Activated CD4-positive, alpha-beta T cell treated with anti-CD3 and anti-CD28 coated beads, Interleukin-2, amount 10 ng/mL, durations not matched to agents 24 days and 14 days (primary cell): Measurements from ENCODE around the gene FHAD1. TPM values are rescaled to one million over a fixed set of nuclear protein-coding genes. Genes with fewer than 3 reads are reported as not detected.

Source experiments
- DNase-seq: peaks from one replicate; pipeline ENCODE4 v3.0.0; 2022
- H3K27ac Mint-ChIP-seq: one replicate; pipeline ENCODE4 v1.8.0; 2022; ENCODE audit warnings: mild to moderate bottlenecking, mixed read lengths
- H3K27me3 Mint-ChIP-seq: one replicate; pipeline ENCODE4 v1.8.0; 2022; ENCODE audit warnings: mixed read lengths
- H3K36me3 Mint-ChIP-seq: one replicate; pipeline ENCODE4 v1.8.0; 2022; ENCODE audit warnings: low read depth, mild to moderate bottlenecking, mixed read lengths
- H3K4me1 Mint-ChIP-seq: one replicate; pipeline ENCODE4 v1.8.0; 2021; ENCODE audit warnings: mixed read lengths
- H3K4me3 Mint-ChIP-seq: one replicate; pipeline ENCODE4 v1.8.0; 2022; ENCODE audit warnings: mild to moderate bottlenecking, moderate library complexity, mixed read lengths
- H3K9me3 Mint-ChIP-seq: one replicate; pipeline ENCODE4 v1.8.0; 2021; ENCODE audit warnings: mixed read lengths
- intact Hi-C: fragments of 100-400 bp; cut with micrococcal nuclease; formaldehyde crosslinking; loops from one replicate; pipeline ENCODE4 v1.15.1; 2023
- total RNA-seq: library from RNA; stranded (reverse); gene quantifications from 2 replicates; pipeline ENCODE4 v1.2.3, GENCODE V29; 2022

Gene FHAD1
- total RNA-seq, 1 donor from 2014 or later, result not detected

DNA sequence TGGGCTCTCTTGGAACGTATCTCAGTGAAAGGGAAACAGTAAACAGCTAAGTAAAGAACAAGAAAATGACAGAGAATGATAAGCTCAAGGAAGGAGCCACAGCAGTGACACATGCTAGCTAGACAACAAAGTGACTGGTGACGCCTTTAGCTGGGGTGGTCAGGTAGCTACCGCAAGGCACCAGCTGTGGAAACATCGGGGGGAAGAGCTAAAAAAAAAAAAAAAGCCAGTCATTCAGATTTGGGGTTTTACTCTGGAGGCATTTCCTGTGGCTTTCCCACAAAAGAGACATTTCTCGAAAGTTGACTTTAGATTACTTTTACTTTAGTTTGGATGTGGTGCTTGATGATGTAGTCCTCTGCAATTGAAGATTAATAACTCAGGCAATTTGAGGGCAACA lies 2.1 kb downstream of the FHAD1 start:
- peak; percentile 93 for DNase-seq
- H3K4me3 Mint-ChIP-seq, result peak overlapping the region; percentile 51
- H3K27me3 Mint-ChIP-seq, result peaks cover 57% of the 10 kb centered on the region
- intact Hi-C loops, result loop anchor here (1.0 to 5.0 kb wide), 4 partner anchors 18 to 718 kb away; partner anchors contain the start of gene DDI2
- H3K9me3 Mint-ChIP-seq, result no peaks in the 10 kb centered on the region
- peaks cover 5% of the 10 kb centered on the region for H3K36me3 Mint-ChIP-seq
- peaks cover 53% of the 10 kb centered on the region for H3K4me1 Mint-ChIP-seq
- H3K27ac Mint-ChIP-seq, result peak overlapping the region; percentile 77

DNA sequence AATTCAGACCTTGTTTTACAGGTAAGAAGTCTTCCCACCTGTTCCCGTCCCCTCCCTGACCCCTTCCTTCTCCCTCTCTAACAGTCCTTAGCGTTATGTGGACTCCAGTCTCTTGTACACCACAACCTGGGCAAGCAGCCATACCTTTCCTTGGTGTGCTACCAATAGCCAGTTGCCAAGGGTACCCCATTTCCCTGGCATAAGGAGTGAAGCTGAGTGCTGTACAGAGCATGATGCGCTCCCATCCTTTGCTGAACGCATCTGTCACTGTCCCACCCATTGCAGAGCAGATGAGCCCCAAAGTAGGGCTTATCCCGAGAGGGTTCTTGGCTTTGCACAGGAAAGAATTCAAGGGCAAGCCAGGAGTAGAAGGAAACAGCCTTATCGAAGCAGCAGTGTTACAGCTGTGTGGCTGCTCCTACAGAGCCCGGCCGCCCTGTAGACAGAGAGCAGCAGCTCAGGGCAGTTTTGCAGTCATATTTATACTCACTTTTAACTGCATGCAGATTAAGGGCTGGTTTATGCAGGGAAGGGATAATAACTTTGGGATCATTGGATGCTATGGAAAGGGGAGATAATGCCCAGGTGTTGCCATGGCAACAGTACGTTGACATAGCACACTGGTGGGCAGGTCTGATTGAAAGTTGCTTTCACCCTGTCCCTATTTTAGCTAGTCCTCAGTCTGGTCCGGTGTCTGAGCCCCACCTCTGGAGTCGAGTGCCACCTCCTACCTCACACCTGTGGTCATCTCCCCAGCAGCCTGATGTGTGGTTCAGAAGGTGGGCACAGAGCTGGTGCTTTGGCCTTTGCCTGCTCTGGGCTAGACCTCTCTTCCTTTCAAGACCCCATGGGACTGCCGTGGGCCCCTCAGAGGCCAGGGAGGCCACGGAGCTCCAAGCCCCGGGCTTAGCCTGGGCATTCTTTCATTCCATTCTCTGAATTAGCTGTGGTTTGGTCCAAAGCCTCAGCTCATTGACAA lies 5.1 kb downstream of the FHAD1 start:
- peak overlapping the region; percentile 39 for H3K4me3 Mint-ChIP-seq
- H3K4me1 Mint-ChIP-seq, result peaks cover 47% of the 10 kb centered on the region
- H3K27ac Mint-ChIP-seq, result peak overlapping the region; percentile 15
- DNase-seq, result no peak
- intact Hi-C loops, result loop anchor here (5.0 kb wide), 1 partner anchor 165 kb away; no protein-coding TSS in a partner anchor
- peaks cover 1% of the 10 kb centered on the region for H3K36me3 Mint-ChIP-seq
- H3K27me3 Mint-ChIP-seq, result peaks cover 47% of the 10 kb centered on the region
- no peaks in the 10 kb centered on the region for H3K9me3 Mint-ChIP-seq

DNA sequence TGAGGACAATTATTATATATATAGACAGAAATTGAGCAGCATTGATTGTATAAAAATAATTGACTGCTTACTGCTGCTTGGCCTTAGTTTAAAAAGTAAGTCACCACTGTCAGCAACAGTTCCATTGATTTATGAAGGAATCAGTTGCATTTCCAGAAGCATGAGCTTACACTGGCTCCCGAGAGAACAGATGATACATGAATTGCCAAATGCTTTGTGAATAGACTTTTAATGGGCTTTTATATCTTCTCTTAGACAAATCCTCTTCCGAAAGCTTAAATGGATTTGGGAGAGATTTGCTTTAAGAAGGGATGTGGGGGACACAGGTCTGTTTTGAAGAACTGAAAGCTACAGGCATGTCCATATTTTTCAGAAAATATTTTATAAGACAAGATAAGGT lies 7.5 kb downstream of the FHAD1 start:
- intact Hi-C loops, result loop anchor here (5.0 kb wide), 1 partner anchor 163 kb away; no protein-coding TSS in a partner anchor
- Mint-ChIP-seq H3K27ac (no peak overlapping the region), H3K27me3 (peaks cover 49% of the 10 kb centered on the region), H3K4me1 (peaks cover 31% of the 10 kb centered on the region), H3K4me3 (no peak overlapping the region), H3K36me3 (no peaks in the 10 kb centered on the region), H3K9me3 (no peaks in the 10 kb centered on the region)
- DNase-seq, result no peak

DNA sequence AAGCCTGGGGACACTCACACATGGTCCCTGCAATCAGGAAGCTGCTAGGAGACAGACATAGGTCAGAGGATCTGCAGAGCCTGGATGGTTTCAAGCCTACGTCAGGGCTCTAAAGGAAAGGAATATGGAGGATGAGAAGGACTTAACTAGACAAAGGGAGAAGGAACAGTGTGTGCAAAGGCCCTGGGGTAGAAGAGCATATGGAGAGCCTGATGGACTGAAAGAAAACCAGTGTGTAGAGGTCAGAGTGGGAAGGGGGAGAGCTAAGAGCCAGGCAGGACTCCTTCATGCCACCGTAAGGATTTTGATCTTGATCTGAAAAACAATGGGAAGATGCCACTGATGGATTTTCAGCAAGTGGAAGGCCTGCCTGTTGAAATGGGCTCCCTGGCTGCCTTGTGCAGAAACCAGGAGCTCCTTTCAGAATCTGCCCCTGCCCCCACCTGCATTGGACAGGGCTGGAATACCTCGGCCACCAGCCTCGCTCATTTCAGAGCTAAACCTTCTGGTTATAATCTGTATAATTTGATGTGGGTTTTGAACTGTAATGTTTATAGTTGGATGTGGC lies 8.6 kb downstream of the FHAD1 start:
- no peaks in the 10 kb centered on the region for H3K9me3 Mint-ChIP-seq
- peaks cover 49% of the 10 kb centered on the region for H3K27me3 Mint-ChIP-seq
- no peaks in the 10 kb centered on the region for H3K36me3 Mint-ChIP-seq
- peaks cover 24% of the 10 kb centered on the region for H3K4me1 Mint-ChIP-seq
- no peak for DNase-seq
- no peak overlapping the region for H3K27ac Mint-ChIP-seq
- H3K4me3 Mint-ChIP-seq, result no peak overlapping the region
- intact Hi-C loops, result no loop called here

DNA sequence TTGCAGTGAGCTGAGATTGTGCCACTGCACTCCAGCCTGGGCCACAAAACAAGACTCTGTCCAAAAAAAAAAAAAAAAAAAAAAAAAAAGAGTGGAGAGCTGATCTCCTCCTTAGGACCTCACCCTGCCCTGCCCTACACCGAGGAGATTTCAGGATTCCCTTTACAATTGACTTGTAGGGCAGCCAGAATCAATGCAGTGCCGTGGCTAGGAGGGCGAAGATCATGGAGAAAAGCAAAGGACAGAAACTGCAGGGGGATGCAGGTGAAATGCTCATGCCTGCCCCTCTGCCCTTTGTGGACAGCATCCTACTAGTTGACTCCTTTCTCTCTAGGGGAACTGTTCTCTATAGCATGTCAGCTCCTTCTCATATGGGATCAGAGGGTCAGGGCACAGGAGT lies 9.6 kb downstream of the FHAD1 start:
- no peak for DNase-seq
- H3K4me3 Mint-ChIP-seq, result no peak overlapping the region
- peaks cover 32% of the 10 kb centered on the region for H3K4me1 Mint-ChIP-seq
- no peaks in the 10 kb centered on the region for H3K36me3 Mint-ChIP-seq
- intact Hi-C loops, result no loop called here
- H3K27me3 Mint-ChIP-seq, result peaks cover 53% of the 10 kb centered on the region
- H3K9me3 Mint-ChIP-seq, result no peaks in the 10 kb centered on the region
- no peak overlapping the region for H3K27ac Mint-ChIP-seq

DNA sequence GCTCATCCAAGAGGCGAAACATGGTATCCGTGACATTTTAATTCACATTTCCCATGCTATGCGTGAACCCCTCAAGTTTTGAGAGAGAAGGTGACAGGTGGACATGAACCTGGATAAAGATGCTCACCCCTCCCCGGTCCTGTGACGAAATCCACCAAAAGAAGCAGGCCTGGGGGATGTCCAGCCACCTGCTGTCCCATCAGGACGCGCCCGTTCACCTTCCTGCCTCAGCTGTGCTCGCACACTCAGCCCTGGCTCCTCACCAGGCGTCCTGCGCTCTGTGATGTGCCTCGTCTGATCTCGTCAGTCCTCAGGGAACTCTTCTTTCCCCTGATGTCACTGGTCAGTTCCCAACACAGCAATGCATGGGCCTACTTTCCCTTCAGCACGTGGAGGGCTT lies 10.3 kb downstream of the FHAD1 start:
- H3K9me3 Mint-ChIP-seq, result no peaks in the 10 kb centered on the region
- DNase-seq, result no peak
- H3K36me3 Mint-ChIP-seq, result no peaks in the 10 kb centered on the region
- intact Hi-C loops, result no loop called here
- peaks cover 30% of the 10 kb centered on the region for H3K4me1 Mint-ChIP-seq
- peaks cover 57% of the 10 kb centered on the region for H3K27me3 Mint-ChIP-seq
- H3K27ac Mint-ChIP-seq, result no peak overlapping the region
- H3K4me3 Mint-ChIP-seq, result no peak overlapping the region

DNA sequence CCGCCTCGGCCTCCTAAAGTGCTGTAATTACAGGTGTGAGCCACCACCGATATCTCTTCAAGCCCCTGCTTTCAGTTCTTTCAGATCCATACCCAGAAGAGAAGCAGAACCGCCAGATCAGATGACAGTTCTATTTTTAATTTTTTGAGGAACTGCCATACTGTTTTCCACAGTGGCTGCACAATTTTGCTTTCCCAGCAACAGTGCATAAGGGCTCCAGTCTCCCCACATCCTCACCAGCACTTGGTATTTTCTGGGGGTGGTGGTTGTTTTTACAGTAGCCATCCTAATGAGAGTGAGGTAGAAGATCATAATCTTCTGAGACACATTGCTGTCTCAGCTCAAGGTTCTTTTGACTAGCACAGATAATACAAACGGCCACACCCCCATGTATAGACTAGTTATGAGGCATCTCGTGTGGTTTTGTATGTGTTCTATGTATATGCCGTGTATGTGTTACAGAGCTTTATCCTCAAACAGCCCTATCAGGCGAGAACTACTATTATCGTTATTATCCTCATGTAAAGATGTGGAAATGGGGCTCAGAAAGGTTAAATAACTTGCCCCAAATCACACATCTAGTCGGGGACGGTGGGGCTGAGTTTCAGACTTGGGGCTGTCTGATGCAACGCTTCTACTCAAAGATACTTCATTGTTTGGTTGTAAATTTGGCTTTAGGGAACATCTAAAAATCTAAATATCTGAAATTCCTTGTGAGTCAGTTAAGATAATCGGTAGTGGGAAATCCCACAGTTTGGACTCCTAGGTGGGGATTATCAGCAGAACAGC lies 12.0 kb downstream of the FHAD1 start:
- no peak for DNase-seq
- H3K27ac Mint-ChIP-seq, result no peak overlapping the region
- no peaks in the 10 kb centered on the region for H3K36me3 Mint-ChIP-seq
- H3K4me3 Mint-ChIP-seq, result no peak overlapping the region
- intact Hi-C loops, result no loop called here
- peaks cover 19% of the 10 kb centered on the region for H3K4me1 Mint-ChIP-seq
- H3K9me3 Mint-ChIP-seq, result no peaks in the 10 kb centered on the region
- peaks cover 62% of the 10 kb centered on the region for H3K27me3 Mint-ChIP-seq

DNA sequence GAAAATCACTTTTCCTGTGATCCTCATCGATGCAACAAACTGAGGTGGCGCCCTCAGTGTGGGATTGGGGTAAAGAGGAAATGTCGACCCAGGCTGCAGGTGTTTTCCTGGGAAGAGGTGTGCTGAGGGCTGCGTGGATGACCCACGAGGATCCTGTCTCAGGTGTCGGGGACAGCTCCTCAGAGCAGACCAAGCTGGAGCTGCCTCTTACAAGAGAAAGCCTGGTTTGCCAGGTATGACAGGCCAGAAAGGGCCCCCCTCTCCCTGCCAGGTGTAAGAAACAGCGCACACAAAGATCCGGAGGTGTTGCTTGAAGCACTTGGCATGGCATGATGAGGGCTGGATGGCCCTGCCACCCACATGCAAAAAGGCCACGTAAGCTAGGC lies 12.6 kb downstream of the FHAD1 start:
- no peak overlapping the region for H3K27ac Mint-ChIP-seq
- peaks cover 65% of the 10 kb centered on the region for H3K27me3 Mint-ChIP-seq
- no peaks in the 10 kb centered on the region for H3K36me3 Mint-ChIP-seq
- peaks cover 17% of the 10 kb centered on the region for H3K4me1 Mint-ChIP-seq
- H3K9me3 Mint-ChIP-seq, result no peaks in the 10 kb centered on the region
- intact Hi-C loops, result no loop called here
- H3K4me3 Mint-ChIP-seq, result no peak overlapping the region
- DNase-seq, result no peak

DNA sequence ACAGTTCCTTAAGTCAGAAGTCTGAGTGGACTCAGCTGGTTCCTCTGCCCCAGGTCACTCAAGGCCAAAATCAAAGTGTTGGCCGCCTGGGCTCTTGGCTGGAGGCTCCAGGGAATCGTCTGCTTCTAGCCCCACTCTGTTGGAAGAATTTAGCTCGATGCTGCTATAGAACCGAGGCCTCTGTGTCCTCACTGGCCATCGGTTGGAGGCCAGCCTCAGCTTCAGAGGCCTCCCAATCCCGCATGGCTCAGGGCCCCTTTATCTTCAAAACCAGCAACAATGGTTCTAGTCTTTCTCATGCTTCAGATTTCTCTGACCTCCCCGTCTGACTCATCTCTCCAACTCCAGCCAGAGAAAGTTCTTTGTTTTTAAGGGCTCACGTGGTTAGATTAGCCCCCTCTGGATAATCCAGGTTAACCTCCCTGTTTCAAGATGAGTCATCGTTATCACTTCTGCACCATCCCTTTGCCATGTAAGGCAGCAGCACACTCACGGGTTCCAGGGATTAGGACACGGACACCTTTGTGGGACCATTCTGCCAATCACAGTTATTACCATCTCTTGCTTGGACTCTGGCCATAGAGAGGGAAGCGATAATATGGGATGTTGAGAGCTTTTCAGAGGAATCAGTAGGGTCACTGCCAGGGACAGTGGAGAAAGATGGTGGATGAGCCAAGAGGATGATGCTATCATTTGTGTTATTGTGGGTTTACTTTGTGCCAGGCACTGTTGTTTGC lies 13.6 kb downstream of the FHAD1 start:
- H3K9me3 Mint-ChIP-seq, result no peaks in the 10 kb centered on the region
- H3K4me1 Mint-ChIP-seq, result peaks cover 17% of the 10 kb centered on the region
- H3K27ac Mint-ChIP-seq, result peak overlapping the region; percentile 39
- no peak overlapping the region for H3K4me3 Mint-ChIP-seq
- intact Hi-C loops, result no loop called here
- peaks cover 61% of the 10 kb centered on the region for H3K27me3 Mint-ChIP-seq
- no peaks in the 10 kb centered on the region for H3K36me3 Mint-ChIP-seq
- DNase-seq, result no peak

DNA sequence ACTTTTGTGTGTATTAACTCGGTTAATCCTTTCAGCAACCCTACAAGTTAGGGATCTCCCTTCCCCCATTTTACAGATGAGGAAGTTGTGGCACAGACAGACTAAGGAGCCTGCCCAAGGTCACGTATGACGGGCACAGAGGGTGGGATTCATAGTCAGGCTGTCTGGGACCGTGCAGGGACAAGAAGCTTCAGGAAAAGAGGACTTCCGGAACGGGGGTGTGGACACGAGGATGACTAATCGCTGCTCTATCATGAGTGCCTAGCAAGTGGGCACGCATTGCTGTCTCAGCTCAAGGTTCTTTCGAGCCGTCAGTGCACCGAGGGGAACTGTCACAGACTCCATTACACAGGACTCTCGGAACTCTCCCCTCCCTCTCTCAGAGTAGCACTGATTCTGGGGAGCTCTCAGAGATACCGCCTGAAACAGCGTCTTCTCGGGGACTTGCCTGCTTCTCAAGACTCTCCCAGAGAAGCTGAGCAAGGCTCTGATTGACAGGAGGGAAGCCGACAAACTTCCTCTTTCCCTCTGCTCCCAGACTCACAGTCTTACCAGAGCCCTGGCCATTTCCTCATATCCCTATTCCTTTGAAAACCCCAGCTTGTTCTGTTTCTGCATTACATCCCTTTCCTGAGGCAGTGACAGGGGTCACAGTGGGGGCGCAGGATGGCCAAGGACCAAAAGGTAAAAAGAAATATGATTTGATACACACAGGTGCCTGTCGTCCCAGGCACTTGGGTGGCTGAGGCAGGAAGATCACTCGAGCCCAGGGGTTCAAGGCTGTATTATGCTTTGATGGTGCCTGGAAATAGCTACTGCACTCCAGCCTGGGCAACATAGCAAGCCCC lies 14.4 kb downstream of the FHAD1 start:
- no peak for DNase-seq
- Mint-ChIP-seq H3K27ac (no peak overlapping the region), H3K4me3 (peak overlapping the region; percentile 59), H3K27me3 (peaks cover 61% of the 10 kb centered on the region), H3K4me1 (peaks cover 17% of the 10 kb centered on the region), H3K9me3 (no peaks in the 10 kb centered on the region), H3K36me3 (no peaks in the 10 kb centered on the region)
- intact Hi-C loops, result no loop called here

DNA sequence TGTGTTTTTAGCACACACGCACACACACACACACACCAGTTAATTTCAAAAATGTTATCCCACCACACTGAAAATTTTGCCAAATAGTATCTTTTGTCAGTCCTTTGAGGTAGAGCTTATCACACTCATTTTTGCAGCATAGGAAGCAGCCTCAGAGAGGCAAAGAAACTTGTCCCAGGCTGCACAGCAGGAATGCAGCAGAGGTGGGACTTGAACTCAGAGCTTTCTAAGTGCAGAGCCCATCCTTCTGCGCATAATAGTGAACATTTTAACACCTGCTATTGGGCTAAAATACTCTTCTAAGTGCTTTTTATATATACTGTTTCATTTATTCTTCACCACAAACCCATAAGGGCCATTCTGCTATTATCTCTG lies 15.0 kb downstream of the FHAD1 start:
- H3K27ac Mint-ChIP-seq, result no peak overlapping the region

DNA sequence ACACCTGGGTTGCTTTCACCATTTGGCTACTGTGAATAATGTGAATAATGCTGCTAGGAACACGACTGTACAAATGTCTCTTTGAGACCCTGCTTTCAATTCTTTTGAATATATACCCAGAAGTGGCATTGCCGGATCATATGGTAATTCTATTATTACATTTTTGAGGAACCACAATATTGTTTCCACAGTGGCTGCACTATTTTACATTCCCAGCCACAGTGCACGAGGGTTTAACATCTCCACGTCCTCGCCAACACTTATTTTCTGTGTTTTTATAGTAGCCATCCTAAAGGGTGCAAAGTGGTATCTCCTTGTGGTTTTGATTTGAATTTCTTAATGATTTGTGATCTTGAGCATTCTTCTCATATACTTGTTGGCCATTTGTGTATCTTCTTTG lies 15.7 kb downstream of the FHAD1 start:
- no peaks in the 10 kb centered on the region for H3K36me3 Mint-ChIP-seq
- DNase-seq, result no peak
- no peak overlapping the region for H3K4me3 Mint-ChIP-seq
- H3K27ac Mint-ChIP-seq, result no peak overlapping the region
- no peaks in the 10 kb centered on the region for H3K9me3 Mint-ChIP-seq
- peaks cover 59% of the 10 kb centered on the region for H3K27me3 Mint-ChIP-seq
- intact Hi-C loops, result no loop called here
- H3K4me1 Mint-ChIP-seq, result peaks cover 17% of the 10 kb centered on the region

More for the DNA sequence above, 15.0 kb downstream of the FHAD1 start:
- Mint-ChIP-seq H3K4me1 (peaks cover 17% of the 10 kb centered on the region), H3K9me3 (no peaks in the 10 kb centered on the region), H3K4me3 (no peak overlapping the region), H3K36me3 (no peaks in the 10 kb centered on the region), H3K27me3 (peaks cover 60% of the 10 kb centered on the region)
- intact Hi-C loops, result no loop called here
- no peak for DNase-seq

DNA sequence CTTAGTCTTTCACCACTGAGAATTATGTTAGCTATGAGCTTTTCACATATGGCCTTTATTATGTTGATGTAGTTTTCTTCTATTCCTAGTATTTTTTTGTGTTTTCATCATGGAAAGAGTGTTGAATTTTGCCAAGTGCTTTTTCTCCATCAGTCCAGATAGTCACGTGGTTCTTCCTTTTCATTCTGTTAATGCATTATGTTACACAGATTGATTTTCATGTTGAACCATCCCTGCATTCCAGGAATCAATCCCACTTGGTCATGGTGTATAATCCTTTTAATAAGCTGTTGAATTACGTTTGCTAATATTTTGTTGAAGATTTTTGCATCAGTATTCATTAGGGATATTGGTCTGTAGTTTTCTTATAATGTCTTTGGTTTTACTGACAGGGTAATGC lies 17.7 kb downstream of the FHAD1 start:
- Mint-ChIP-seq H3K27ac (no peak overlapping the region), H3K4me3 (no peak overlapping the region), H3K36me3 (no peaks in the 10 kb centered on the region), H3K9me3 (no peaks in the 10 kb centered on the region), H3K4me1 (peaks cover 17% of the 10 kb centered on the region), H3K27me3 (peaks cover 59% of the 10 kb centered on the region)
- intact Hi-C loops, result no loop called here
- no peak for DNase-seq
